ENCODE results near the gene ZNF438. TPM values are rescaled to one million over a fixed set of nuclear protein-coding genes. Genes with fewer than 3 reads are reported as not detected.
A peak's percentile ranks its signal among the peaks of the same experiment; 100 is the strongest.

ZNF438 gene
- total RNA-seq, 1 experiment from 2014 or later: 4.3 TPM

DNA sequence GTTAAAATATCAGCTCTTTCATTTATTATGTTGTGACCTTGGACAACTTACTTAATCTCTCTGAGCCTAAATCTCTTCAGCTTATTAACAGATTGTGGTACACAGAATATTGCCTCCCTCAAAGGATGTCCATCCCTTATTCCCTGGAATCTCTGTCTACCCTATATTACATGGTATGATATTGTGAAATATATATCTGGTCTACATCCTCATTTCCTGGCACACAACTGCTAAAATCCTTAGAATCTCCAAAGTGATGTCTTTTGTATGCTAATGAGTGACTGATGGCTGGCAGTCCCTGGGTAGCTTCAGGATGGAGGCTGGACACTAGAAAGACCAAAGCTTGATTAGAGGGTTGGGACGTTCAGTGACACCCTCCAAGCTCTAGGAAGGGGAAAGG, 25.8 kb downstream of the ZNF438 start:
- intact Hi-C loops (cut with micrococcal nuclease; ENCODE audit: unreplicated experiment): no loop called here
- DNase-seq: no peak
- TF ChIP-seq, protein P1, sequence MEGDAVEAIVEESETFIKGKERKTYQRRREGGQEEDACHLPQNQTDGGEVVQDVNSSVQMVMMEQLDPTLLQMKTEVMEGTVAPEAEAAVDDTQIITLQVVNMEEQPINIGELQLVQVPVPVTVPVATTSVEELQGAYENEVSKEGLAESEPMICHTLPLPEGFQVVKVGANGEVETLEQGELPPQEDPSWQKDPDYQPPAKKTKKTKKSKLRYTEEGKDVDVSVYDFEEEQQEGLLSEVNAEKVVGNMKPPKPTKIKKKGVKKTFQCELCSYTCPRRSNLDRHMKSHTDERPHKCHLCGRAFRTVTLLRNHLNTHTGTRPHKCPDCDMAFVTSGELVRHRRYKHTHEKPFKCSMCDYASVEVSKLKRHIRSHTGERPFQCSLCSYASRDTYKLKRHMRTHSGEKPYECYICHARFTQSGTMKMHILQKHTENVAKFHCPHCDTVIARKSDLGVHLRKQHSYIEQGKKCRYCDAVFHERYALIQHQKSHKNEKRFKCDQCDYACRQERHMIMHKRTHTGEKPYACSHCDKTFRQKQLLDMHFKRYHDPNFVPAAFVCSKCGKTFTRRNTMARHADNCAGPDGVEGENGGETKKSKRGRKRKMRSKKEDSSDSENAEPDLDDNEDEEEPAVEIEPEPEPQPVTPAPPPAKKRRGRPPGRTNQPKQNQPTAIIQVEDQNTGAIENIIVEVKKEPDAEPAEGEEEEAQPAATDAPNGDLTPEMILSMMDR (IDR thresholded peaks at IDR 0.05; ENCODE audit: unreplicated experiment): no peak
- no peaks in the 10 kb centered on the region for H3K36me3 Mint-ChIP-seq (ENCODE audit: insufficient read depth, unreplicated experiment)
- H3K9me3 Mint-ChIP-seq (ENCODE audit: low read depth, unreplicated experiment): no peaks in the 10 kb centered on the region
- H3K27ac Mint-ChIP-seq (ENCODE audit: unreplicated experiment): no peak overlapping the region
- CTCF ChIA-PET: no interaction called here
- H3K4me1 Mint-ChIP-seq (ENCODE audit: low read depth, unreplicated experiment): peaks cover 52% of the 10 kb centered on the region
- BruUV-seq (replicated peaks): no TSS peak
- no peak overlapping the region for H3K4me3 Mint-ChIP-seq (ENCODE audit: low read depth, unreplicated experiment)
- H3K27me3 Mint-ChIP-seq (ENCODE audit: unreplicated experiment): no peaks in the 10 kb centered on the region

DNA sequence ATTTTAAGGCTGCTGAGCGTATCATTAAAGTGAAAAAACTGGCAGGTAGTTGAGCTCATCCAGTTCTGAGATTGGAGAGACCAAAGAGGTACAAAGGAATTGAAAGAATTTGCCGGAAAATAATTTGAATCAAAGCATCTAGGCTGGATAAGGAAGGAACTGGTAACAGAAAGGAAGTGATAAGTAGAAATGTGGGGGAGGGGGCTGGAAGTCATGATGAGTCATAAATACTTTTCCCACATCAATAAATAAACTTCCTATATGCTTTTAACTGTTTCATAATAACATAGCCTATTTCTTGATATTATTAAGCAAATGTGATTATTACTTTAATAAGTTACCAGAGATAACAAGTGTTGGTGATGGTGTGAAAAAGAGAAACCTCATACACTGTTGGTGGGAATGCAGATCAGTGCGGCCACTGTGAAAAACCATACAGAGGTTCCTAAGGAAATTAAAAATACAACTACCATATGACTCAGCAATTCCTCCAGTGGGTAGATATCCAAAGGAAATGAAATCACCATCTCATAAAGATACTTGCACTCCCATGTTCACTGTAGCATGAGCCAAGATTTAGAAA, 27.0 kb downstream of the ZNF438 start:
- H3K36me3 Mint-ChIP-seq (ENCODE audit: insufficient read depth, unreplicated experiment): no peaks in the 10 kb centered on the region
- no peaks in the 10 kb centered on the region for H3K9me3 Mint-ChIP-seq (ENCODE audit: low read depth, unreplicated experiment)
- peak overlapping the region; percentile 17 for H3K27ac Mint-ChIP-seq (ENCODE audit: unreplicated experiment)
- CTCF ChIA-PET: no interaction called here
- H3K27me3 Mint-ChIP-seq (ENCODE audit: unreplicated experiment): no peaks in the 10 kb centered on the region
- BruUV-seq (replicated peaks): no TSS peak
- no peak for DNase-seq
- no peak overlapping the region for H3K4me3 Mint-ChIP-seq (ENCODE audit: low read depth, unreplicated experiment)
- H3K4me1 Mint-ChIP-seq (ENCODE audit: low read depth, unreplicated experiment): peaks cover 59% of the 10 kb centered on the region
- intact Hi-C loops (cut with micrococcal nuclease; ENCODE audit: unreplicated experiment): loop anchor here (5.0 kb wide), 1 partner anchor 37 kb away; no protein-coding TSS in a partner anchor
- TF ChIP-seq, protein P1 (IDR thresholded peaks at IDR 0.05; ENCODE audit: unreplicated experiment): no peak

DNA sequence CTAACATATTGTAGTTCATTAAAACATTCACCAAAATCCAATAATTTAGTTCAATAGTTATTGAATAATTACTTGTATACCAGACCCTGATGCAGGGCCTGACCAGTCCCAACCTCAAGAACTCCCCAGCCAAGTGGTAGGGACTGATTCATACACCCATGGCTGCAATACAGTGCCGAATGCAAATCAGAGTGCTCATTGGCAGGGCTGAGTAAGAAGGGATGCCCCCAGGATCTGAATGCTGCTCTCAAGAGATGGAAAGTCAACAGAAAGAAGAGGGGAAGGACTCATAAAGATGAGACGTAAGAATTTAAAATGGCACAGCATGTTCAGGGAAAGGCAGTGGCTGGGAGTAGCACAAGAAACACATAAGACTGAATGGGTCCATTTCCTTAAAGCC, 29.9 kb downstream of the ZNF438 start:
- peaks cover 5% of the 10 kb centered on the region for H3K36me3 Mint-ChIP-seq (ENCODE audit: insufficient read depth, unreplicated experiment)
- CTCF ChIA-PET: no interaction called here
- H3K27ac Mint-ChIP-seq (ENCODE audit: unreplicated experiment): peak overlapping the region; percentile 72
- no peaks in the 10 kb centered on the region for H3K27me3 Mint-ChIP-seq (ENCODE audit: unreplicated experiment)
- BruUV-seq (replicated peaks): no TSS peak
- peak overlapping the region; percentile 21 for H3K4me3 Mint-ChIP-seq (ENCODE audit: low read depth, unreplicated experiment)
- TF ChIP-seq, protein P1 (IDR thresholded peaks at IDR 0.05; ENCODE audit: unreplicated experiment): no peak
- no peak for DNase-seq
- H3K9me3 Mint-ChIP-seq (ENCODE audit: low read depth, unreplicated experiment): no peaks in the 10 kb centered on the region
- H3K4me1 Mint-ChIP-seq (ENCODE audit: low read depth, unreplicated experiment): peaks cover 74% of the 10 kb centered on the region
- intact Hi-C loops (cut with micrococcal nuclease; ENCODE audit: unreplicated experiment): loop anchor here (5.0 kb wide), 1 partner anchor 34 kb away; no protein-coding TSS in a partner anchor

DNA sequence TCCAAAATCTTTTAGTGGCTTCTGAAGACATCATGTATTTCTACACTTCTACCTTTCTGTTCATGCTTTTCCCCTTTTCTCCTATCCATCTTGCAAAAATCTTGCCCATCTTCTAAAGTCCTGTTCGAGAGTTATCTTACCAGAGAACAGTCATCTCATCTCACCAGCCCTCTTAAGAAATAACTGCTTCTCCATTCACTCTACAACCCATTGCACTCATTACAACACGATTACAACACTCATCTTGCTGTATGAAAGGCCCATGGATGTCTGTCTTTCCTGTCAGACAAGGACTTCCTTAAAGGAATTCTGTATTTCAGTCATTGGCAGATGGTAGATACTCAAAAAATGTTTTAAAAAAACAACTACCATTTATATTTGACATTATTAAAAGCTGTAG, 30.8 kb downstream of the ZNF438 start:
- Mint-ChIP-seq H3K4me1 (ENCODE audit: low read depth, unreplicated experiment) (peaks cover 76% of the 10 kb centered on the region), H3K27me3 (ENCODE audit: unreplicated experiment) (no peaks in the 10 kb centered on the region), H3K9me3 (ENCODE audit: low read depth, unreplicated experiment) (no peaks in the 10 kb centered on the region), H3K36me3 (ENCODE audit: insufficient read depth, unreplicated experiment) (peaks cover 5% of the 10 kb centered on the region), H3K27ac (ENCODE audit: unreplicated experiment) (peak overlapping the region; percentile 69), H3K4me3 (ENCODE audit: low read depth, unreplicated experiment) (peak overlapping the region; percentile 6)
- CTCF ChIA-PET: no interaction called here
- no TSS peak for BruUV-seq (replicated peaks)
- TF ChIP-seq, protein P1 (IDR thresholded peaks at IDR 0.05; ENCODE audit: unreplicated experiment): no peak
- no peak for DNase-seq
- intact Hi-C loops (cut with micrococcal nuclease; ENCODE audit: unreplicated experiment): loop anchor here (5.0 kb wide), 1 partner anchor 34 kb away; no protein-coding TSS in a partner anchor
